DMS53 (cell line): ENCODE measurements around the gene AARS2.

Source experiments
- DNase-seq: peaks from one replicate; lab custom pipeline; 2025; lab: John Stamatoyannopoulos, UW

The AARS2 gene

GRCh38 chr6:44275749-44276648, 37.1 kb downstream of the AARS2 start:
- peak; percentile 86 for DNase-seq

DNA sequence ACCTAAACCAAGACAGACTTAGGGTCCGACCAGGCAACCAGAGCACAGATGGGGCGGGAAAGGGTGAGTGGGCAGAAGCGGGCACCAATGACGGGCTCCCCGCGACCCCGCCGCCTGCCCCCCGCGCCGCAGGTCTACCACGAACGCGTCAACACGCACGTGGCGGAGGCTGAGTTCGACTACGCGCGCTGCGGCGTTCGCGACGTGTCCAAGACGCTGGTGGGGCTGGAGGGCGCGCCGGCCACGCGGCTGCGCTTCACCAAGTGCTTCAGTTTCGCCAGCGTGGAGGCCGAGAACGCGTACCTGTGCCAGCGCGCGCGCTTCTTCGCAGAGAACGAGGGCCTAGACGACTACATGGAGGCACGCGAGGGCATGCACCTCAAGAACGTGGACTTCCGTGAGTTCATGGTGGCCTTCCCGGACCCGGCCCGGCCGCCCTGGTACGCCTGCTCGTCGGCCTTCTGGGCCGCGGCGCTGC, 37.8 kb downstream of the AARS2 start:
- no peak for DNase-seq

DNA sequence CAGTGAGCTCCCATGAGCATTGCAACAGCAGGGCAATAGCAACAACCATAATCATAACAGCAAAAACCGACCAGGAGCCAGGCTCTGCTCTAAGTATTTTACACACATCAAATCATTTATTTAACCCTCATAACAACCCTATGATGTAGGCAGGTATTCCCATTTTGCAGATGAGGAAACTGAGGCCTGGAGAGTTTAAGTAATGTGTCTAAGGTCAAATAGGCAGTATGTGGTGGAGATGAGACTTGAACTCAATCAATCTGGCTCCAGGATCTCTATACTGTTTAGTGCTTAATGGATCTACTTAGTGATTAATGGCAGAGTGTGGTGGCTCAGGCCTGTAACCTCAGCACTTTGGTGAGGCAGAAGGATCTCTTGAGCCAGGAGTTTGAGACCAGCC, 39.5 kb downstream of the AARS2 start:
- no peak for DNase-seq

- no peak for DNase-seq
Observed at GRCh38 chr6:44272999-44273566, 40.1 kb downstream of the AARS2 start.

GRCh38 chr6:44272529-44272928, 40.6 kb downstream of the AARS2 start:
- no peak for DNase-seq

GRCh38 chr6:44271914-44272313, 41.2 kb downstream of the AARS2 start:
- no peak for DNase-seq

- no peak for DNase-seq
Observed at GRCh38 chr6:44271406-44271723, 41.8 kb downstream of the AARS2 start.

- peak; percentile 53 for DNase-seq
Observed at GRCh38 chr6:44270526-44271405, 42.4 kb downstream of the AARS2 start.

DNA sequence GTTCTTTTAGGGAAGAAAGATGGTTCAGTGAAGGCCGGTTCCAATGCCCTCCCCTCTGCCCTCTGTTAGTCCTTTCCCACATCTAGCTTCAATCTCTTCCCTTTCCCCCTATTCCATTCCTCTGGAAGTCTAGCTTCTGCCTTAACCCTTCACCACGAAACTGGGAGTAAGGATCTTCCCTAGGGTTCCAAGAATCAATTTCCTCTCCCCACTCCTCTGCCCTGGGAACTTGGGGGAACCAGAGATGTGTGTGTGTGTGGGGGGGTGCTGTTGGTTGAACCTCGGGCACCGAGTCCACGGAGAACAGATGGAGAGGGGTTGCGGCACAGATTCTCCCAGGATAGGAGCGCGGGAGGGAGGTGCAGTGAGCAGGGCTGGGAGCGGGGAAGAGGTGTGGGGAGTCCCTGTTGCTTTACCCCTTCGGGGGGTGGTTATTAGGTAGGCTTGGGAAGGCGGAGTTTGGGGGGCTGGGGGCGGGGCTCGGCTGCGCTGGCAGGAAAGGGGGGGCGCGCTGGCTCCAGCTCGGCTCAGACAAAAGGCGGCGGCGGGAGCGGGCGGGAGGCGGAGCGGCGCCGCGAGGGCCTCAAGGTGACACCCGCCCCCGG, 43.1 kb downstream of the AARS2 start, which contains the start of gene TMEM151B:
Gene TMEM151B, plus strand, starts transcription at position 530 of the 605 bp plus-strand sequence. CDS start 293 bp downstream, outside the sequence.
- no peak for DNase-seq

GRCh38 chr6:44269178-44269920, 43.8 kb downstream of the AARS2 start:
- DNase-seq = no peak

- peak; percentile 79 for DNase-seq
Observed at GRCh38 chr6:44268095-44268628, 45.0 kb downstream of the AARS2 start.

- DNase-seq = no peak
Observed at GRCh38 chr6:44267252-44267651, 45.9 kb downstream of the AARS2 start.

GRCh38 chr6:44266347-44266746, 46.8 kb downstream of the AARS2 start:
- no peak for DNase-seq

GRCh38 chr6:44265722-44266233, 47.4 kb downstream of the AARS2 start:
- DNase-seq = no peak

DNA sequence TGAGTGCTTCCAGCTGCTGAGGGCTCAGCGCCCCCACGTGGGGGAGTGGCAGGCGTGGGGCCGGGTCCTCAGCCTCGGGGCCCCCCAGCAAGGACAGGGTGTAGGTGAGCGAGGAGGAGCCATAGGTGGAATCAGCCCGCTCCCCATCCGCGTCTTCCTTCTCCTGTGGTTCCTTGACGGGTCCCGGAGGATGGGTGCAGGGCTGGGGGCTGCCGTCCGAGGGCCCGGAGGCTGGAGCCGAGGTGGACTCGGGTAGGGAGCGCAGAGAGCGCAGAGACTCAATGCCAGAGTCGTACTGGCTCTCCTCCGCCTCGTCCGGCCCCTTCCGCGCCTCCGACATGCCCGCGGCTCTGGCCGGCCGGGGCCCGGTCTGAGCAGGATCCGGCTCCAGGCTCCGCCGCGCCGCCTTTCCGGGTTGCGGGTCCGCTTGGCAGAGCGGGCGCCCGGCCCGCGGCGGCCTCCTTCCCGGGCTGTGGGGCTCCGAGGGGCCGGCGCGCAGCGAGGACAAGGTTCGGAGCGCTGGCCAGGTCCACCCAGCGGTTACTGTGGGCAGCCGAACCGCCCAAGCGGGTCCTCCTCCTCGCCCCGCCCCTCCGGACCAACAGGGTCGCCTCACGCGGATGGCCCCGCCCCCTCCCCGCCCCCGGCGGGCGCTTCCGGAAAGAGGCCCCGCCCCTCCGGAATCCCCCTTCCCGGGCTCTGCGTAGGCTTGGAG, 48.0 kb downstream of the AARS2 start, which contains the start of gene NFKBIE:
Gene NFKBIE, minus strand, starts transcription at position 545 of the 715 bp plus-strand sequence. Its CDS starts 205 bp downstream, at position 340.
- DNase-seq = peak; percentile 95

GRCh38 chr6:44264154-44265006, 48.8 kb downstream of the AARS2 start:
- no peak for DNase-seq

GRCh38 chr6:44263354-44264100, 49.6 kb downstream of the AARS2 start:
- DNase-seq = no peak
